Astrocyte (in vitro differentiated cells and primary cell): ENCODE measurements around the gene VASN. TPM values are rescaled to one million over a fixed set of nuclear protein-coding genes. Genes with fewer than 3 reads are reported as not detected.

Source experiments
- DNase-seq: peaks from one replicate; pipeline ENCODE4 v3.0.0-alpha.2; 2010; ENCODE audit warnings: low read depth
- FAIRE-seq: peaks from 2 replicates; lab custom pipeline; 2011; peaks lifted over from hg19 to GRCh38; lab: Jason Lieb, UNC
- H2AFZ ChIP-seq: 2 replicates; pipeline ENCODE4 v1.6.0; 2012; ENCODE audit warnings: low read depth, low read length, inconsistent platforms
- H3K27ac ChIP-seq: 2 replicates; pipeline ENCODE4 v1.5.1; 2011; ENCODE audit warnings: low read depth, low read length, inconsistent platforms
- H3K27me3 ChIP-seq: 2 replicates; pipeline ENCODE4 v1.6.0; 2011; ENCODE audit warnings: low read length, inconsistent platforms; ENCODE audit not compliant: insufficient read depth
- H3K36me3 ChIP-seq: 2 replicates; pipeline ENCODE4 v1.5.1; 2011; ENCODE audit warnings: low read length, inconsistent platforms; ENCODE audit not compliant: insufficient read depth
- H3K4me1 ChIP-seq: 2 replicates; pipeline ENCODE4 v1.5.1; 2011; ENCODE audit warnings: low read length, inconsistent platforms; ENCODE audit not compliant: insufficient read depth
- H3K4me2 ChIP-seq: 2 replicates; pipeline ENCODE4 v1.6.0; 2012; ENCODE audit warnings: low read length, inconsistent platforms
- H3K4me3 ChIP-seq: 2 replicates; pipeline ENCODE4 v1.5.1; 2011; ENCODE audit warnings: low read depth, mild to moderate bottlenecking, low read length, inconsistent platforms; ENCODE audit not compliant: insufficient read depth
- H3K79me2 ChIP-seq: 2 replicates; pipeline ENCODE4 v1.6.0; 2012; ENCODE audit warnings: mild to moderate bottlenecking, low read length, inconsistent platforms; ENCODE audit not compliant: insufficient read depth
- H3K9ac ChIP-seq: 2 replicates; pipeline ENCODE4 v1.6.0; 2012; ENCODE audit warnings: mild to moderate bottlenecking, low read length, inconsistent platforms
- H3K9me3 ChIP-seq: 2 replicates; pipeline ENCODE4 v1.5.1; 2012; ENCODE audit warnings: low read depth, mild to moderate bottlenecking, low read length, inconsistent platforms; ENCODE audit not compliant: insufficient read depth
- H4K20me1 ChIP-seq: 2 replicates; pipeline ENCODE4 v1.6.0; 2012; ENCODE audit warnings: low read length, inconsistent platforms; ENCODE audit not compliant: insufficient read depth
- H3K27ac Mint-ChIP-seq: one replicate; pipeline ENCODE4 v1.8.0; 2021; ENCODE audit warnings: mild to moderate bottlenecking, mixed read lengths; ENCODE audit not compliant: unreplicated experiment
- H3K27me3 Mint-ChIP-seq: one replicate; pipeline ENCODE4 v1.8.0; 2021; ENCODE audit warnings: low read depth, mixed read lengths; ENCODE audit not compliant: unreplicated experiment
- H3K36me3 Mint-ChIP-seq: one replicate; pipeline ENCODE4 v1.8.0; 2021; ENCODE audit warnings: low read depth, mixed read lengths; ENCODE audit not compliant: unreplicated experiment
- H3K4me1 Mint-ChIP-seq: one replicate; pipeline ENCODE4 v1.8.0; 2021; ENCODE audit warnings: low read depth, mixed read lengths; ENCODE audit not compliant: unreplicated experiment
- H3K4me3 Mint-ChIP-seq: one replicate; pipeline ENCODE4 v1.8.0; 2021; ENCODE audit warnings: mild to moderate bottlenecking, moderate library complexity, mixed read lengths; ENCODE audit not compliant: unreplicated experiment
- H3K9me3 Mint-ChIP-seq: one replicate; pipeline ENCODE4 v1.8.0; 2021; ENCODE audit warnings: mild to moderate bottlenecking, mixed read lengths; ENCODE audit not compliant: unreplicated experiment
- CTCF ChIP-seq: IDR thresholded peaks from 2 replicates; pipeline ENCODE4 v1.5.1; 2011; ENCODE audit warnings: low read depth, mild to moderate bottlenecking, inconsistent platforms, low read length, moderate library complexity; ENCODE audit not compliant: insufficient read depth
- EZH2 ChIP-seq: IDR thresholded peaks from 2 replicates; pipeline ENCODE4 v1.6.1; 2012; ENCODE audit warnings: mild to moderate bottlenecking, low read length, inconsistent platforms; ENCODE audit not compliant: insufficient read depth
- total RNA-seq: library from RNA; stranded (reverse); gene quantifications from 2 replicates; pipeline ENCODE4 v1.2.1, GENCODE V29; 2021

Gene VASN
- total RNA-seq, 1 donor from 2014 or later, result 32.0 TPM

- H3K4me1 ChIP-seq, result peaks cover 70% of the 10 kb centered on the region
- peak overlapping the region; percentile 91 for H3K9ac ChIP-seq
- FAIRE-seq (peak; percentile 13), DNase-seq (no peak)
- no peaks in the 10 kb centered on the region for H3K36me3 ChIP-seq
- Mint-ChIP-seq H3K9me3 (no peaks in the 10 kb centered on the region), H3K4me3 (peak overlapping the region; percentile 89), H3K27ac (no peak overlapping the region), H3K27me3 (no peaks in the 10 kb centered on the region), H3K4me1 (peaks cover 29% of the 10 kb centered on the region), H3K36me3 (peaks cover 2% of the 10 kb centered on the region)
- H3K79me2 ChIP-seq, result peaks cover 56% of the 10 kb centered on the region
- H3K27ac ChIP-seq, result peak overlapping the region; percentile 95
- peak overlapping the region; percentile 96 for H3K4me2 ChIP-seq
- no peak overlapping the region for H2AFZ ChIP-seq
- TF ChIP-seq CTCF (no peak), EZH2 (no peak)
- no peaks in the 10 kb centered on the region for H3K27me3 ChIP-seq
- peak overlapping the region; percentile 83 for H3K4me3 ChIP-seq
- no peaks in the 10 kb centered on the region for H3K9me3 ChIP-seq
- H4K20me1 ChIP-seq, result peaks cover 46% of the 10 kb centered on the region
Observed at GRCh38 chr16:4372578-4373355, 1.1 kb downstream of the VASN start.

GRCh38 chr16:4373356-4373908 is 1.8 kb downstream of the VASN start:
- Histone ChIP-seq H3K4me3 (peak overlapping the region; percentile 83), H3K4me2 (peak overlapping the region; percentile 96), H3K9me3 (no peaks in the 10 kb centered on the region), H3K4me1 (peaks cover 77% of the 10 kb centered on the region), H3K79me2 (peaks cover 62% of the 10 kb centered on the region), H2AFZ (no peak overlapping the region), H3K27ac (peak overlapping the region; percentile 95), H3K9ac (peak overlapping the region; percentile 91), H4K20me1 (peaks cover 53% of the 10 kb centered on the region), H3K36me3 (no peaks in the 10 kb centered on the region), H3K27me3 (no peaks in the 10 kb centered on the region)
- Mint-ChIP-seq H3K27me3 (no peaks in the 10 kb centered on the region), H3K36me3 (peaks cover 2% of the 10 kb centered on the region), H3K27ac (no peak overlapping the region), H3K4me1 (peaks cover 31% of the 10 kb centered on the region), H3K4me3 (peak overlapping the region; percentile 79), H3K9me3 (no peaks in the 10 kb centered on the region)
- FAIRE-seq (no peak), DNase-seq (peak; percentile 36)
- no peak for TF ChIP-seq CTCF
- no peak for TF ChIP-seq EZH2
